Astrocyte (in vitro differentiated cells and primary cell): ENCODE measurements around the gene BSG. TPM values are rescaled to one million over a fixed set of nuclear protein-coding genes. Genes with fewer than 3 reads are reported as not detected.

Experiments
- DNase-seq: peaks from one replicate; pipeline ENCODE4 v3.0.0-alpha.2; 2010; ENCODE audit warnings: low read depth
- FAIRE-seq: peaks from 2 replicates; lab custom pipeline; 2011; peaks lifted over from hg19 to GRCh38; lab: Jason Lieb, UNC
- H2AFZ ChIP-seq: 2 replicates; pipeline ENCODE4 v1.6.0; 2012; ENCODE audit warnings: low read depth, low read length, inconsistent platforms
- H3K27ac ChIP-seq: 2 replicates; pipeline ENCODE4 v1.5.1; 2011; ENCODE audit warnings: low read depth, low read length, inconsistent platforms
- H3K27me3 ChIP-seq: 2 replicates; pipeline ENCODE4 v1.6.0; 2011; ENCODE audit warnings: low read length, inconsistent platforms; ENCODE audit not compliant: insufficient read depth
- H3K36me3 ChIP-seq: 2 replicates; pipeline ENCODE4 v1.5.1; 2011; ENCODE audit warnings: low read length, inconsistent platforms; ENCODE audit not compliant: insufficient read depth
- H3K4me1 ChIP-seq: 2 replicates; pipeline ENCODE4 v1.5.1; 2011; ENCODE audit warnings: low read length, inconsistent platforms; ENCODE audit not compliant: insufficient read depth
- H3K4me2 ChIP-seq: 2 replicates; pipeline ENCODE4 v1.6.0; 2012; ENCODE audit warnings: low read length, inconsistent platforms
- H3K4me3 ChIP-seq: 2 replicates; pipeline ENCODE4 v1.5.1; 2011; ENCODE audit warnings: low read depth, mild to moderate bottlenecking, low read length, inconsistent platforms; ENCODE audit not compliant: insufficient read depth
- H3K79me2 ChIP-seq: 2 replicates; pipeline ENCODE4 v1.6.0; 2012; ENCODE audit warnings: mild to moderate bottlenecking, low read length, inconsistent platforms; ENCODE audit not compliant: insufficient read depth
- H3K9ac ChIP-seq: 2 replicates; pipeline ENCODE4 v1.6.0; 2012; ENCODE audit warnings: mild to moderate bottlenecking, low read length, inconsistent platforms
- H3K9me3 ChIP-seq: 2 replicates; pipeline ENCODE4 v1.5.1; 2012; ENCODE audit warnings: low read depth, mild to moderate bottlenecking, low read length, inconsistent platforms; ENCODE audit not compliant: insufficient read depth
- H4K20me1 ChIP-seq: 2 replicates; pipeline ENCODE4 v1.6.0; 2012; ENCODE audit warnings: low read length, inconsistent platforms; ENCODE audit not compliant: insufficient read depth
- H3K27ac Mint-ChIP-seq: one replicate; pipeline ENCODE4 v1.8.0; 2021; ENCODE audit warnings: mild to moderate bottlenecking, mixed read lengths; ENCODE audit not compliant: unreplicated experiment
- H3K27me3 Mint-ChIP-seq: one replicate; pipeline ENCODE4 v1.8.0; 2021; ENCODE audit warnings: low read depth, mixed read lengths; ENCODE audit not compliant: unreplicated experiment
- H3K36me3 Mint-ChIP-seq: one replicate; pipeline ENCODE4 v1.8.0; 2021; ENCODE audit warnings: low read depth, mixed read lengths; ENCODE audit not compliant: unreplicated experiment
- H3K4me1 Mint-ChIP-seq: one replicate; pipeline ENCODE4 v1.8.0; 2021; ENCODE audit warnings: low read depth, mixed read lengths; ENCODE audit not compliant: unreplicated experiment
- H3K4me3 Mint-ChIP-seq: one replicate; pipeline ENCODE4 v1.8.0; 2021; ENCODE audit warnings: mild to moderate bottlenecking, moderate library complexity, mixed read lengths; ENCODE audit not compliant: unreplicated experiment
- H3K9me3 Mint-ChIP-seq: one replicate; pipeline ENCODE4 v1.8.0; 2021; ENCODE audit warnings: mild to moderate bottlenecking, mixed read lengths; ENCODE audit not compliant: unreplicated experiment
- EZH2 ChIP-seq: IDR thresholded peaks from 2 replicates; pipeline ENCODE4 v1.6.1; 2012; ENCODE audit warnings: mild to moderate bottlenecking, low read length, inconsistent platforms; ENCODE audit not compliant: insufficient read depth
- total RNA-seq: library from RNA; stranded (reverse); gene quantifications from 2 replicates; pipeline ENCODE4 v1.2.1, GENCODE V29; 2021
- TF ChIP-seq, protein P1 (sequence below): IDR thresholded peaks from 2 replicates; pipeline ENCODE4 v1.5.1; 2011; ENCODE audit warnings: low read depth, mild to moderate bottlenecking, inconsistent platforms, low read length, moderate library complexity; ENCODE audit not compliant: insufficient read depth

BSG gene
- total RNA-seq, 1 donor from 2014 or later: 807 TPM

DNA sequence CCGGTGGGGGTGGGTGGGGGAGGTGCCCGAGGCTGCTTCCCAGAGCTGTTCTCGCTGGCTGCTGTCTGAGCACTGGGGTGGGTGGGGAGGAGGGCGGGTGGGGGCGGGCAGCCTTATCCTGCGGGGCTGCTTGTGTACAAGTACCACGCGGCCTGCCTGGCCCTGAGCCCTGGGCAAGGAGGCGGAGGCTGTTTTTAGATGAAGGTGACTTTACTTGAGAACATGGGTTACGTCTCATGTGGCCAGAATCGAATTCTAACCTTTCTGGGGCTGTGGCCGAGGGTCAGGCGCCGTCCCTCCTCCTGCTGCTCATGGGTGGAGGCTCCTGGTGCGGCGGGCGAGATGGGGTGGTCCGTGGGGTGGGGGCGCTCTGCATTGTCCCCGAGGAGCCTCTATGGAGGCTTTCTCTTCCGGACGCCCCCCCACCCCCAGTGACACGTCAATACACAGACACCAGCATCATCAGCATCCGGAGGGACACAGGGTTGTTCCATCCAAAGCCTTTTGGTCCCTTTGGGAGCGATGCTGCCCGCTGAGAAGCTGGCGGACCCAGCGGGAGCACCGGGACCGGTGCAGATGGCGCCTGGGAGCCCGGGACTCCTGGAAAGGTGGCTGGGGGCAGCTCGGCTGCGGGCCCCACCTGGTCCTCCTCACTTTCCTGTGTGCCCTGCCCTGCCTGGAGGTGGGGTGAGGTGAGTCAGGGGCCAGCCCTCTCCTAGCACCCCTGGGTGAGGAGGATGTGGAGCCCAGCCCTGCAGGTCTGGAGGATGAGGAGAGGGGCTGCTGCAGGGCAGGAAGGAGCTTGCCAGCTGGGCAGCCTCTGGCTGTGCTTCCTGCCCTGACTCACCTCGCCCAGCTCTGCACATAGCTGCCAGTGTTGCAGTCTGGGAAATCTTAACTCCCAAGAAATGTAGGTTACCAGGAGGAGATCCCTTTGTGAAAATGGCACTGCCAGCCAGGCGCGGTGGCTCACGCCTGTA, 3.4 kb downstream of the BSG start:
- FAIRE-seq: no peak
- no peaks in the 10 kb centered on the region for H3K27me3 Mint-ChIP-seq
- H3K36me3 Mint-ChIP-seq: no peaks in the 10 kb centered on the region
- Histone ChIP-seq H3K4me3 (peak overlapping the region; percentile 28), H3K9ac (peak overlapping the region; percentile 59), H3K4me1 (peaks cover 43% of the 10 kb centered on the region), H4K20me1 (peaks cover 74% of the 10 kb centered on the region), H3K9me3 (no peaks in the 10 kb centered on the region), H3K4me2 (peak overlapping the region; percentile 92), H3K79me2 (peaks cover 81% of the 10 kb centered on the region), H3K27me3 (no peaks in the 10 kb centered on the region), H3K27ac (no peak overlapping the region), H3K36me3 (no peaks in the 10 kb centered on the region), H2AFZ (no peak overlapping the region)
- H3K4me3 Mint-ChIP-seq: no peak overlapping the region
- H3K27ac Mint-ChIP-seq: no peak overlapping the region
- peak; percentile 44 for DNase-seq
- no peaks in the 10 kb centered on the region for H3K9me3 Mint-ChIP-seq
- peaks cover 21% of the 10 kb centered on the region for H3K4me1 Mint-ChIP-seq
- TF ChIP-seq, protein P1, sequence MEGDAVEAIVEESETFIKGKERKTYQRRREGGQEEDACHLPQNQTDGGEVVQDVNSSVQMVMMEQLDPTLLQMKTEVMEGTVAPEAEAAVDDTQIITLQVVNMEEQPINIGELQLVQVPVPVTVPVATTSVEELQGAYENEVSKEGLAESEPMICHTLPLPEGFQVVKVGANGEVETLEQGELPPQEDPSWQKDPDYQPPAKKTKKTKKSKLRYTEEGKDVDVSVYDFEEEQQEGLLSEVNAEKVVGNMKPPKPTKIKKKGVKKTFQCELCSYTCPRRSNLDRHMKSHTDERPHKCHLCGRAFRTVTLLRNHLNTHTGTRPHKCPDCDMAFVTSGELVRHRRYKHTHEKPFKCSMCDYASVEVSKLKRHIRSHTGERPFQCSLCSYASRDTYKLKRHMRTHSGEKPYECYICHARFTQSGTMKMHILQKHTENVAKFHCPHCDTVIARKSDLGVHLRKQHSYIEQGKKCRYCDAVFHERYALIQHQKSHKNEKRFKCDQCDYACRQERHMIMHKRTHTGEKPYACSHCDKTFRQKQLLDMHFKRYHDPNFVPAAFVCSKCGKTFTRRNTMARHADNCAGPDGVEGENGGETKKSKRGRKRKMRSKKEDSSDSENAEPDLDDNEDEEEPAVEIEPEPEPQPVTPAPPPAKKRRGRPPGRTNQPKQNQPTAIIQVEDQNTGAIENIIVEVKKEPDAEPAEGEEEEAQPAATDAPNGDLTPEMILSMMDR: no peak
- TF ChIP-seq EZH2: no peak

GRCh38 chr19:576768-577438, 4.5 kb downstream of the BSG start:
- H3K9me3 Mint-ChIP-seq: no peaks in the 10 kb centered on the region
- H3K27me3 ChIP-seq: no peaks in the 10 kb centered on the region
- TF ChIP-seq EZH2: no peak
- TF ChIP-seq, protein P1: no peak
- no peak overlapping the region for H2AFZ ChIP-seq
- H3K27me3 Mint-ChIP-seq: no peaks in the 10 kb centered on the region
- peaks cover 3% of the 10 kb centered on the region for H3K36me3 ChIP-seq
- no peak for DNase-seq
- no peaks in the 10 kb centered on the region for H3K9me3 ChIP-seq
- H3K27ac Mint-ChIP-seq: no peak overlapping the region
- no peak overlapping the region for H3K4me3 Mint-ChIP-seq
- H3K79me2 ChIP-seq: peaks cover 90% of the 10 kb centered on the region
- H3K9ac ChIP-seq: no peak overlapping the region
- H4K20me1 ChIP-seq: peaks cover 84% of the 10 kb centered on the region
- peaks cover 21% of the 10 kb centered on the region for H3K4me1 Mint-ChIP-seq
- peaks cover 34% of the 10 kb centered on the region for H3K4me1 ChIP-seq
- H3K27ac ChIP-seq: no peak overlapping the region
- no peak for FAIRE-seq
- H3K4me3 ChIP-seq: no peak overlapping the region
- no peaks in the 10 kb centered on the region for H3K36me3 Mint-ChIP-seq
- peak overlapping the region; percentile 92 for H3K4me2 ChIP-seq
